A549 (cell line): Measurements from ENCODE around the gene SGSM1. TPM values are rescaled to one million over a fixed set of nuclear protein-coding genes. Genes with fewer than 3 reads are reported as not detected.

ENCODE experiments used
- ATAC-seq, 2 experiments: fragments of 200-7000 bp in 1 of 2; fragments of >200 bp in 1 of 2; cut with Nextera tagmentation in 1 of 2; cut with Tn5 transposase in 1 of 2; 3 replicates each; pipeline versions ENCODE4 v1.8.0 to v1.9.1; 2018 to 2020; ENCODE audit warnings: mild to moderate bottlenecking in 1 of 2, moderate library complexity in 1 of 2
- CTCF ChIA-PET: fragments of 300-600 bp; sonication (Branson Sonifier 250); formaldehyde crosslinking; extraction: SDS; loops from one replicate; lab custom pipeline; 2021; ENCODE audit warnings: antibody characterized with exemption, inconsistent platforms; lab: Yijun Ruan, JAX
- POLR2A ChIA-PET: fragments of 350-600 bp; formaldehyde crosslinking; extraction: SDS; loops from one replicate; lab custom pipeline; 2021; ENCODE audit warnings: antibody characterized with exemption, inconsistent platforms; lab: Yijun Ruan, JAX
- DNase-seq, 2 experiments: peaks; one replicate each; pipeline versions ENCODE4 v3.0.0 to v3.0.0-alpha.2; 2011 to 2016; ENCODE audit warnings: low read depth in 1 of 2, low spot score in 1 of 2
- FAIRE-seq: peaks from 2 replicates; lab custom pipeline; 2011; peaks lifted over from hg19 to GRCh38; lab: Jason Lieb, UNC
- H3K27ac ChIP-seq, 2 experiments: fragments of >200 bp; sonication (Bioruptor Twin); formaldehyde crosslinking; 3 replicates each; pipeline ENCODE4 v1.5.1; 2016 to 2017
- H3K4me1 ChIP-seq: fragments of >200 bp; sonication (Bioruptor Twin); formaldehyde crosslinking; 3 replicates; pipeline ENCODE4 v1.6.1; 2016
- H3K4me2 ChIP-seq: fragments of >200 bp; sonication (Bioruptor Twin); formaldehyde crosslinking; 3 replicates; pipeline ENCODE4 v1.6.1; 2016
- H3K4me3 ChIP-seq: fragments of >200 bp; sonication (Bioruptor Twin); formaldehyde crosslinking; 3 replicates; pipeline ENCODE4 v1.5.1; 2016
- H3K9me3 ChIP-seq: fragments of >200 bp; sonication (Bioruptor Twin); formaldehyde crosslinking; 3 replicates; pipeline ENCODE4 v1.6.1; 2016
- BHLHE40 ChIP-seq: IDR thresholded peaks from 2 replicates; pipeline ENCODE4 v1.6.1; 2012; ENCODE audit warnings: low read depth, low read length, inconsistent platforms
- CHD4 ChIP-seq: fragments of 200-600 bp; sonication (generic); IDR thresholded peaks from 2 replicates; pipeline ENCODE4 v1.6.1; 2016; ENCODE audit warnings: antibody characterized with exemption, mild to moderate bottlenecking, borderline replicate concordance
- CTCF ChIP-seq: fragments of >200 bp; sonication (Bioruptor Twin); formaldehyde crosslinking; IDR thresholded peaks from 3 replicates; pipeline ENCODE4 v1.5.1; 2016
- EHF ChIP-seq: fragments of 250-450 bp; sonication (Bioruptor Pico); IDR thresholded peaks from 2 replicates; pipeline ENCODE4 v1.5.0; 2020; ENCODE audit warnings: mild to moderate bottlenecking
- EHMT2 ChIP-seq: fragments of 200-600 bp; sonication (generic); IDR thresholded peaks from 2 replicates; pipeline ENCODE4 v1.6.1; 2016; ENCODE audit warnings: antibody characterized with exemption, low read depth, mild to moderate bottlenecking, moderate library complexity
- EP300 ChIP-seq, 2 experiments: fragments of >200 bp; sonication (Bioruptor Twin); formaldehyde crosslinking; IDR thresholded peaks; 2 replicates in 1 of 2; 3 replicates in 1 of 2; pipeline ENCODE4 v1.6.1; 2016 to 2017
- FOXS1 ChIP-seq: fragments of 250-450 bp; sonication (Bioruptor Pico); IDR thresholded peaks from 2 replicates; pipeline ENCODE4 v1.5.0; 2020; ENCODE audit warnings: mild to moderate bottlenecking, moderate library complexity
- GATA3 ChIP-seq: IDR thresholded peaks from 2 replicates; pipeline ENCODE4 v1.6.1; 2012; ENCODE audit warnings: borderline replicate concordance
- HDAC2 ChIP-seq: fragments of 200-600 bp; sonication (generic); IDR thresholded peaks from 2 replicates; pipeline ENCODE4 v1.6.1; 2016
- HMGXB4 ChIP-seq: fragments of 250-450 bp; sonication (Bioruptor Pico); IDR thresholded peaks from 2 replicates; pipeline ENCODE4 v1.5.0; 2021; ENCODE audit warnings: mild to moderate bottlenecking, moderate library complexity, borderline replicate concordance
- HOXB5 ChIP-seq: fragments of 250-450 bp; sonication (Bioruptor Pico); IDR thresholded peaks from 2 replicates; pipeline ENCODE4 v1.5.0; 2020; ENCODE audit warnings: mild to moderate bottlenecking, moderate library complexity
- JUN ChIP-seq, 2 experiments: fragments of >200 bp; sonication (Bioruptor Twin); formaldehyde crosslinking; IDR thresholded peaks; 2 replicates in 1 of 2; 3 replicates in 1 of 2; pipeline ENCODE4 v1.6.1; 2016 to 2017
- MAX ChIP-seq: IDR thresholded peaks from 2 replicates; pipeline ENCODE4 v1.6.1; 2012
- MAZ ChIP-seq: fragments of 150-350 bp; IDR thresholded peaks from 2 replicates; pipeline ENCODE4 v1.6.1; 2014; ENCODE audit warnings: antibody characterized with exemption, low read depth, low read length, borderline replicate concordance
- MYC ChIP-seq: IDR thresholded peaks from 2 replicates; pipeline ENCODE4 v1.6.1; 2012; ENCODE audit warnings: mild to moderate bottlenecking, inconsistent platforms, low read length, improper control_type of control experiment, borderline replicate concordance
- NPAS2 ChIP-seq: fragments of 250-450 bp; sonication (Bioruptor Pico); IDR thresholded peaks from 2 replicates; pipeline ENCODE4 v1.8.0; 2022; ENCODE audit warnings: mild to moderate bottlenecking, moderate library complexity, borderline replicate concordance
- NR3C1 ChIP-seq: fragments of >200 bp; sonication (Bioruptor Twin); formaldehyde crosslinking; IDR thresholded peaks from 3 replicates; pipeline ENCODE4 v1.6.1; 2017
- POLR2A ChIP-seq: IDR thresholded peaks from 2 replicates; pipeline ENCODE4 v1.6.1; 2012; ENCODE audit warnings: mild to moderate bottlenecking, low read length
- RAD21 ChIP-seq, 2 experiments: fragments of >200 bp in 1 of 2; sonication (Bioruptor Twin) in 1 of 2; formaldehyde crosslinking in 1 of 2; IDR thresholded peaks in 1 of 2; conservative IDR thresholded peaks in 1 of 2; 2 replicates in 1 of 2; 3 replicates in 1 of 2; pipeline ENCODE4 v1.6.1; 2012 to 2018; ENCODE audit warnings: inconsistent platforms in 1 of 2
- RARB ChIP-seq: fragments of 250-450 bp; sonication (Bioruptor Pico); IDR thresholded peaks from 2 replicates; pipeline ENCODE4 v1.8.0; 2021; ENCODE audit warnings: mild to moderate bottlenecking, moderate library complexity
- RCOR1 ChIP-seq: fragments of 150-350 bp; IDR thresholded peaks from 2 replicates; pipeline ENCODE4 v1.6.1; 2014; ENCODE audit warnings: antibody characterized with exemption, low read length, low read depth
- REST ChIP-seq: fragments of 200-600 bp; sonication (generic); IDR thresholded peaks from 2 replicates; pipeline ENCODE4 v1.6.1; 2016; ENCODE audit warnings: antibody characterized with exemption, mild to moderate bottlenecking, moderate library complexity
- RFX5 ChIP-seq: fragments of 450-650 bp; IDR thresholded peaks from 2 replicates; pipeline ENCODE4 v1.7.1; 2014; ENCODE audit warnings: antibody characterized with exemption, mild to moderate bottlenecking, moderate library complexity
- RNF2 ChIP-seq: fragments of 200-600 bp; sonication (generic); IDR thresholded peaks from 2 replicates; pipeline ENCODE4 v1.6.1; 2016; ENCODE audit warnings: low read depth, mild to moderate bottlenecking, antibody characterized with exemption, moderate library complexity, borderline replicate concordance
- SREBF2 ChIP-seq: fragments of 450-650 bp; IDR thresholded peaks from 2 replicates; pipeline ENCODE4 v1.6.1; 2014; ENCODE audit warnings: mild to moderate bottlenecking, moderate library complexity
- ZNF302 ChIP-seq: fragments of 250-450 bp; sonication (Bioruptor Pico); IDR thresholded peaks from 2 replicates; pipeline ENCODE4 v1.9.0; 2021; ENCODE audit warnings: inconsistent platforms, mild to moderate bottlenecking, moderate library complexity
- WGBS: methylation state at CpG from one replicate; pipeline ENCODE4 v1.1.6; 2017; ENCODE audit errors: missing lambda C conversion rate; 5-methylcytosine and 5-hydroxymethylcytosine counted together
- polyA plus RNA-seq, 4 experiments: library from polyadenylated mRNA; depleted of rRNA in 3 of 4; stranded (reverse); fragments of >200 nt; fragmentation: RNase III in 1 of 4; extraction: RNeasy Plus Mini Kit Qiagen cat#74134 plus additional on column Dnase treatment in 1 of 4; gene quantifications; 2 replicates in 3 of 4; 3 replicates in 1 of 4; pipeline ENCODE4 v1.2.3, GENCODE V29; 2011 to 2017

Gene SGSM1
- polyA plus RNA-seq, 2 of the 4 experiments (the other 2 are of a cell fraction): 0.50 to 1.4 TPM

GRCh38 chr22:24969560-24970301 lies 163.7 kb downstream of the SGSM1 start:
- FAIRE-seq: no peak
- peak; percentile 59 for TF ChIP-seq GATA3
- no peak for TF ChIP-seq RFX5
- Histone ChIP-seq H3K9me3 (no peaks in the 10 kb centered on the region), H3K4me2 (peak overlapping the region; percentile 47; the same call in 2 of the 3 replicates), H3K4me3 (no peak overlapping the region), H3K4me1 (peaks cover 39% of the 10 kb centered on the region), H3K27ac (peak overlapping the region; percentile 6 to 66; a peak in 5 of 6 replicates)
- 49% methylated on average over 8 of the region's 12 CpGs for WGBS
- ATAC-seq: peak in 1 of 2 experiments; percentile 62; a peak in 2 of 6 replicates
- POLR2A ChIA-PET: interaction anchor here (0.5 kb wide), 1 partner anchor 42 kb away, joined by 3 read pairs; no protein-coding TSS in a partner anchor
- CTCF ChIA-PET: interaction anchor here (1.1 to 1.7 kb wide), 5 partner anchors 10 to 88 kb away, joined by 3 to 8 read pairs (median 6); partner anchors contain the start of gene KIAA1671
- no peak for DNase-seq

- POLR2A ChIA-PET: no interaction called here
- CTCF ChIA-PET: interaction anchor here (2.4 kb wide), 1 partner anchor 76 kb away, joined by 8 read pairs; no protein-coding TSS in a partner anchor
- H3K4me1 ChIP-seq: peaks cover 31% of the 10 kb centered on the region; the same call in 2 of the 3 replicates
- 96% methylated on average over 2 of the region's 2 CpGs for WGBS
- H3K27ac ChIP-seq: no peak overlapping the region
- H3K4me3 ChIP-seq: no peak overlapping the region
- H3K9me3 ChIP-seq: no peaks in the 10 kb centered on the region
- no peak for DNase-seq
- ATAC-seq: no peak
- no peak for TF ChIP-seq EP300 (IDR thresholded peaks at IDR 0.05)
- no peak for TF ChIP-seq REST
- no peak for TF ChIP-seq HDAC2
- no peak for TF ChIP-seq CHD4
- TF ChIP-seq POLR2A: no peak
- TF ChIP-seq HOXB5 (CRISPR knock-in tag): no peak
- TF ChIP-seq ZNF302: no peak
- no peak for TF ChIP-seq EHF (CRISPR knock-in tag)
- TF ChIP-seq RARB (CRISPR knock-in tag): no peak
- TF ChIP-seq RFX5: no peak
- no peak for TF ChIP-seq SREBF2
- TF ChIP-seq MAZ: no peak
- TF ChIP-seq BHLHE40: no peak
- no peak overlapping the region for H3K4me2 ChIP-seq
- FAIRE-seq: no peak
Observed at GRCh38 chr22:24972369-24972768, 166.4 kb downstream of the SGSM1 start.

GRCh38 chr22:24973872-24974271 lies 167.9 kb downstream of the SGSM1 start:
- FAIRE-seq: no peak
- POLR2A ChIA-PET: interaction anchor here (0.7 kb wide), 1 partner anchor 443 kb away, joined by 10 read pairs; no protein-coding TSS in a partner anchor
- no peaks in the 10 kb centered on the region for H3K9me3 ChIP-seq
- no peak overlapping the region for H3K4me3 ChIP-seq
- no peak for ATAC-seq
- H3K27ac ChIP-seq: no peak overlapping the region
- 65% methylated on average over 3 of the region's 6 CpGs for WGBS
- no peak for DNase-seq
- CTCF ChIA-PET: interaction anchor here (1.4 to 2.4 kb wide), 2 partner anchors 15 to 75 kb away, joined by 3 to 8 read pairs; no protein-coding TSS in a partner anchor
- H3K4me2 ChIP-seq: no peak overlapping the region
- peaks cover 28% of the 10 kb centered on the region; the same call in 2 of the 3 replicates for H3K4me1 ChIP-seq
- no peak for TF ChIP-seq NPAS2
- no peak for TF ChIP-seq CTCF
- TF ChIP-seq CHD4: no peak
- TF ChIP-seq EHMT2: no peak
- no peak for TF ChIP-seq MAX
- no peak for TF ChIP-seq EP300 (IDR thresholded peaks at IDR 0.05)
- no peak for TF ChIP-seq RCOR1
- TF ChIP-seq FOXS1: no peak
- no peak for TF ChIP-seq RFX5
- TF ChIP-seq RNF2: no peak
- TF ChIP-seq MYC: no peak
- no peak for TF ChIP-seq HMGXB4 (CRISPR knock-in tag)
- TF ChIP-seq RARB (CRISPR knock-in tag): no peak
- TF ChIP-seq JUN (IDR thresholded peaks at IDR 0.05): no peak
- TF ChIP-seq NR3C1: no peak
- TF ChIP-seq RAD21 (conservative IDR thresholded peaks at IDR 0.05 in 1 of 2, IDR thresholded peaks at IDR 0.05 in 1 of 2): no peak
